HG03575 (cell line): ENCODE results near the gene PSMC4.

Experiments used
- ATAC-seq: cut with Tn5 transposase; IDR thresholded peaks from one replicate; pipeline ENCODE4 v1.9.1; 2021; ENCODE audit not compliant: unreplicated experiment, insufficient number of reproducible peaks, low FRiP score; ENCODE audit errors: extremely low read depth

Gene PSMC4

DNA sequence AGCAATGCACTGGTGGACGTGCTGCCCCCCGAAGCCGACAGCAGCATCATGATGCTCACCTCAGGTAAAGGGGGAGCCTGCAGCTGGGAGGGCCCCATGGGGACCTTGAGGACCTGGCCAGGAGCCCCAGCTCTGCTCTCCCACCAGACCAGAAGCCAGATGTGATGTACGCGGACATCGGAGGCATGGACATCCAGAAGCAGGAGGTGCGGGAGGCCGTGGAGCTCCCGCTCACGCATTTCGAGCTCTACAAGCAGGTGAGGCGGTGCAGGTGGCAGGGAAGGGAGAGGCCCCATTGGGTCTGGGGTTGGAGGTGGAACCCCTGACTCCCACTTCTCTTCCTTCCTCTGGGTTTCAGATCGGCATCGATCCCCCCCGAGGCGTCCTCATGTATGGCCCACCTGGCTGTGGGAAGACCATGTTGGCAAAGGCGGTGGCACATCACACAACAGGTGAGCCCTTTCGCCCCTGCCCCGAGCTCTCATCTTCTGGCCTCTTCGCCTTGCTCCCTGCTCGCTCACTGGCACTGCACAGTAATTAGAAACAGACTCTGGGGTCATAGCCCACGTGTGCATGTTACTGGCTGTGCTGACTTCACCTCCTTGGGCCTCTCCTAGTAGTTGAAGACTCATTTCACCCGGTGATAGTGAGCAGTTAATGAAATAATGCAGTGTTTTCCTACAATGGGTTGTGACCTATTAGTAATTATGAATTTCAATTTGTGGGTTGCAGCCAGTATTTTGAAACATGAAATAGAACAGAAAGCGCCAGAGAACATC, 3.6 kb downstream of the PSMC4 start:
- ATAC-seq, result no peak

DNA sequence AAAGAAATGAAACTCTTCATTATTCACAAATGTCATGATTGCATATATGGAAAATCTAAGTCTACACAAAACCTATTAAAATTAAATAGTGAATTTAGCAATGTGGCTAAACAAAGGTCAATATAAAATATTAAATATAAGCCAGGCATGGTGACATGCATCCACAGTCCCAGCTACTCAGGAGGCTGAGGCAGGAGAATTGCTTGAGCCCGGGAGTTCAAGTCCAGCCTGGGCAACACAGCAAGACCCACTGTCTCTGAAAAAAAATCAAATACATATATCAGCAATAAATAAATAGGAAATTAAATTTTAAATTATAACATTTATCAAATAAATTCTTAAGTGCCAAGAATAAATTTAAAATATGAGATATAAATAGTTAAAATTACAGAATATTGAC, 11.9 kb downstream of the PSMC4 start:
- ATAC-seq, result no peak

DNA sequence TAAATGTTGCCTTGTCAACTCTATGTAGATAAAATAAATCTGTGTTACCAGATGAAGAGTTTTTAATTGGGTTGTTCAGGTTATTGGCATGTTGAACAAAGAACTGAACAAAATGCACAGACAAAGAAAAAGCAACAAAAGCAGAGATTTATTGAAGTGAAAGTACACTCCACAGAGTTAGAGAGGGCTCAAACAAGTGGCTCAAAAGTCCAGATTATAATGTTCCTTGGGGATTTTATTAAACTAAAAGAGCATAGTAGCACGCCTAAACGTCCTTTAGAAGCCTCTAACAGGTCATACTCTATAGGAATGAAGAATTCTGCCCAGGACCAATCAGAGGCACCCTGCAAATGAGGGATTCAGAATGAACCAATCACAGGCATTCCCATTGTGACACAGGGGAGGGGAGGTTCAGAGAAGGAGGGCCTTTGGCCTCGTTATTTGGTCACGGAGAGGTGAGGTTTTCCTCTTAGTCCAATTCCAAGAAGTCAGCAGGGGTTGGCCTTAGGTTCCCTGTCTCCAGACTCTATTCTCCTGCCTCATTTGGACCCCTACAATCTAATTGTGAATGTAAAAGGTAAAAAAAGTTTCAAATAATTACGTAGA, 12.8 kb downstream of the PSMC4 start:
- ATAC-seq, result no peak

DNA sequence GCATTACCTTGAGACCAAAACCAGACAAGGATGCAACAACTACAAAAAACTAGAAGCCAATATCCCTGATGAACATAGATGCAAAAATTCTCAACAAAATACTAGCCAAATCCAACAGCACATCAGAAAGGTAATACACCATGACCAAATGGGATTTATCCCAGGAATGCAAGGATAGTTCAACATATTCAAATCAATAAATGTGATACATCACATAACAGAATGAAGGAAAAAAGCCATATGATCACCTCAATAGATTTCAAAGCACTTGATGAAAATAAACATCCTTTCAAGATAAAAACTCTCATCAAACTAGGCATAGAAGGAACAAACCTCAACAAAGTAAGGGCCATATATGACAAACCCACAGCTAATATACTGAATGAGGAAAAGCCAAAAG, 15.7 kb downstream of the PSMC4 start:
- ATAC-seq, result no peak

DNA sequence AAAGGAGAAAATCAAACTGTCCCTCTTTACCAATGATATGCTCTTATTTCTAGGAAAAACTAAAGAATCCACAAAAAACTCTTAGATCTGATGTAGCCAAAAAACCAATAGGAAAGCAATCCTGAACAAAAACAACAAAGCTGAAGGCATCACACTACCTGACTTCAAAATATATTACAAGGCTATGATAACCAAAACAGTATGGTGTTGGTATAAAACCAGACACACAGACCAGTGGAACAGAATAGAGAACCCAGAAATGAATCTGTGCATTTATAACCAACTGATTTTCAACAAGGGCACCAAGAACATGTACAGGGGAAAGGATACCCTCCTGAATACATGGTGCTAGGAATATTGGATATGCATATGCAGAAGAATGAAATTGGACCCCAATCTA, 16.2 kb downstream of the PSMC4 start:
- ATAC-seq, result no peak

DNA sequence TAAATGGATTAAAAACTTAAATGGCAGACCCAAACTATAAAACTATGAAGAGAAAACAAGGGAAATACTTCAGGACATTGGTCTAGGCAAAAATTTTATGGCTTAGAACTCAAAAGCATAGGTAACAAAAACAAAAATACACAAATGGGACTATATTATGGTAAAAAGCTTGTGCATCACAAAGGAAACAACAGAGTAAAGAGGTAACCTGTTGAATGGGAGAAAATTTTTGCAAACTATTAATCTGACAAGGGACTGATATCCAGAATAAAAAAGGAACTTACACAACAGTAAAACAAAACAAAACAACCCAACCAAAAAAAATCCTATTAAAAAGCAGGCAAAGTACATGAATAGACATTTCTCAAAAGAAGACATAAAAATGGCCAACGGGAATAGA, 16.6 kb downstream of the PSMC4 start:
- ATAC-seq, result no peak

DNA sequence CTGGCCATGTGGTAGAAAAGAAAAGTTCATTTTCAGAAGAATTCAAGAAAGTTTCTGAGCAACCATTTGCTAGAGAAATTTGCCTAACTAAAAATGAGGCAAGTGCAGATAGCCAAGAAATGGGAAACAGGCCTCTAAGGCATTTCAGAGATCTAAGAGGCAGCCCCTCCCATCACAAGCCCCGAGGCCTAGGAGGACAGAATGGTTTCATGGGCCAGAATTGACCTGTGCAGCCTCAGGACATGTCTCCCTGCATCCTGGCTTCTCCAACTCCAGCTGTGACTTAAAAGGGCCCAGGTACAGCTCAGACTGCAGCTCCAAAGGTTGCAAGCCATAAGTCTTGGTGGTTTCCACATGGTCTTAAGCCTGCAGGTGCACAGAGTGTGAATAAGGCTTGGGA, 22.6 kb downstream of the PSMC4 start:
- no peak for ATAC-seq

DNA sequence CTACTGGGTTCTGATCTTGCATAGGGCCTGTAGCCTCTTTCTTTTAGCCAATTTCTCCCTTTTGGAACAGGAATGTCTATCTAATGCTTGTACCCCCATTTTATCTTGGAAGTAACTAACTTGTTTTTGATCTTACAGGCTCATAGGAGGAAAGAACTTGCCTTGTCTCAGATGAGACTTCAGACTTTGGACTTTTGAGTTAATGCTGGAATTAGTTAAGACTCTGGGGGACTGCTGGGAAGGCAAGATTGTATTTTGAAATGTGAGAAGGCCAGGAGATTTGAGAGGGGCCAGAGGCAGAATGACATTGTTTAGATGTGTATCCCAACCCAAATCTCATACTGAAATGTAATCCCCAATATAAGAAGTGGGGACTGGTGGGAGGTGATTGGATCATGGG, 23.4 kb downstream of the PSMC4 start:
- no peak for ATAC-seq

DNA sequence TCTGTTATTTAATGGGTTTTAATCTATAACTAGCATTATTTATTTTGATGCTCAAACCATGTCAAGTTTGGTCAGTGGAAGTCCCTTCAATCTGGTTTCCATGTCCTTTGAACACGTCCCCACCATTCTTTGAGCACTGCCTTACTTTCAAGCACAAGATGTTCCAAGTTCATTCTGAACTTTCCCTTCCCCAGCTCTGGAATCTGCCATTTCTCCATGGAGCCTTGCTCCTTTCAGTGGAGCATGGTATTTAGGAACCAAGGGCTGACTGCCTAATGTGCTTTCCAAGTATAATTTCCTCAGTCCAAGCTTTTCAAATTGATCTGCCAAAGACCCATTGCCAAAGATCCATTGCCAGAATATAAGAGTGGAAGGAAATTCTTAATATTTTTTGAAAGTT, 24.8 kb downstream of the PSMC4 start:
- ATAC-seq, result no peak

DNA sequence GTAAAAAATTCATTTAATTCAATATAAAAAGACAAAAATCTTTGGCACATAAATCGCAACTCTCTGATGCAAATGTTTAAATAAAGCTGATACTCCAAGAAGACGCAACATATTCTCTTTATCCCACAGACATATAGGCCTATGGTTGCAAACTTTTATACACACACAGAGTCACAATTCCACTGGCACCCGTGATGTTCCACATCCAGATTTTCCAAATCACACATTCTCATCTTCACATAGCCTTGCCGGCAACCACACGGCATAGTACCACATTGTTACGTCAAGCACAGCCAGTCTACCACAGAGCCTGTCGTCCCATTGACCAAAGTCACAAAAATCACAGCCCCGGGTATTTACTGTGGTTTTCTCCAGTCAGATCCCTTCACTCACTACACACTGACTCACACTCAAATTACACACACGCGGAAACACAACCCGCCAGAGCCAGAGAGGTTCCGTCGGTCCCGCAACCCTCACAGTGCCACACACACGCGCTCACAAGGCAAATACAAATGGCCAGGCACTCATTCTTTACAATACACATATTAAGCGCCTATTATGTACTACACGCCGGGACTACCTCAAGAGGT, 25.3 kb downstream of the PSMC4 start:
- ATAC-seq, result no peak

DNA sequence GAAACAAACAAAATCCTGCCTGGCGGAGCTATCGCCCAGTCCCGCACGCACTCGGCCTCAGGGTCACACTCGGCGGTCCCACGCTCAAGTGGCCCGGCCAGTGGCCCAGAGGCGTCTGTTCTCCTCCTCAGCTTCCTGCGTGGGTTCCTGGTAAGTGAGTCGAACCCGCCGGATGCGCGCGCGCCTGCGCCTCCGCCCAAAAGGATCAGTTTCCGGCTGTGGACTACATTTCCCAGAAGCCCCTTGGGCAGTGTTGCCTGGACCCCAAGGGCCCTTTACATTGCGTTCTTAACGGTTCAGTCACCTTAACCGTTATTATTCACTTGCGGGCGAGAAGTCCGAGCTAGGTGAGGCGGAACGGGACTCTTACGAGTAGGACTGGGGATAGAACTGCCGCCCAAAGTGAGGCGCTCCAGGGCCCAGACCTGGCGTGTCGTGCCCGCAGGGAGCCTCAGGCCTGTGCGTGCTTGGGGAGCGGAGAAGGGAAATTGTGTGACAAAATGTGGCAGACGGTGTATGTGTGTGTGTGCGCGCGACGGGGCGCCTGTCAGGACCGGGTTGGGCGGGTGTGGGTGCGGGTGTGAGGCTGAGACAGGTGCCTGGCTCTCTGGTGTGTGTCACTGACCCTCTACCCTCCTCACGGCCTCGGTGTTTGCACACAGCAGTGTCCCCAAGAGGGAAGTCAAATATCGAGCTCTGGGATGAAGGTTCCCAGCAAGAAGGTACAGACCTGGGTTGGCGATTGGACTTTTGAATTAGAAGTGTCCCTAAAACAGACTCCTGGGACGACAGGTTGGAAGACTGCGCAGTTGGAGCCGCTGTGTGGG, 26.1 kb downstream of the PSMC4 start, which contains the start of gene ZNF546:
ZNF546 (plus strand) TSS at position 250 of the 827 bp plus-strand sequence. CDS start 1,267 bp downstream, outside the sequence.
- ATAC-seq, result no peak

DNA sequence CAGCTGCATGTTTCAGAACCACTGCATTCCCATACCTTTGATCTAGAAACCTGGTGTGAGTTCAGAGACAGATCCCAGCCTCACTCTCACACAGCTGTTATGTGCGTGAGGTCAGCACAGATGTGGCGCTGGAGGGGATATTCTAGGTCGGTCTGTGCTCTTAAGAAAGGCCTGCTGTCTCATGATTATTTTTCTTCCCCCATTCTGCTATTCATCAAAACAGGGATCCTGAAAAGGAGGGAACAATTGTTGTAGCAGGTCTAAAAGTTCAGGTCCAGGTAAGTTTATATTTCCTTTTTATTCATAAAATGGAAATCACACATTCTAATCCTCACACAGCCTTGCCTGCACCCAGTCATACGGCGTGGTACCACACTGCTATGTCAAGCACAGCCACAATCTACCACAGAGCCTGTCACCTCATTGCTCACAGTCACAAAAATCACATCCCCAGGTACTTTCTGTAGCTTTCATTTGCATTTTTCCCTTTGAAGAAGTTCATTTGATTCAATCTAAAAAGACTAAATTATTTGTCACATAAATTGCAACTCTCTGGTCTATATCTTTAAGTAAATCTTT, 26.8 kb downstream of the PSMC4 start:
- no peak for ATAC-seq

DNA sequence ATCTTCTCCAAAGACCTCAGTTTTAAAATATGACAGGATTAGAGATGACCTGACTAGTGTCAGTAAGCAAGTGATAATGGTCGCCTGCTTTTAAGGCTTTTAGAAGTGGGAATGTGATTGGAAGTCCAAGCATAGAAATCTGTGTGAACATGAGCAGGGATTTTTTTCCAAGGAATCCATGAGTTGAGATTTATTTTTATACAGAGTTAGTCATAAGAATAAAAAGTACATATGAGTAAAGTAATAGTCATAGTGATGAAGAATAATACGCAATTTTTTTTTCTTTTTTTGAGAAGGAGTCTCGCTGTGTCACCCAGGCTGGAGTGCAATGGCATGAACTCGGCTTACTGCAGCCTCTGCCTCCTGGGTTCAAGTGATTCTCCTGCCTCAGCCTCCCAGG, 27.5 kb downstream of the PSMC4 start:
- ATAC-seq, result no peak

DNA sequence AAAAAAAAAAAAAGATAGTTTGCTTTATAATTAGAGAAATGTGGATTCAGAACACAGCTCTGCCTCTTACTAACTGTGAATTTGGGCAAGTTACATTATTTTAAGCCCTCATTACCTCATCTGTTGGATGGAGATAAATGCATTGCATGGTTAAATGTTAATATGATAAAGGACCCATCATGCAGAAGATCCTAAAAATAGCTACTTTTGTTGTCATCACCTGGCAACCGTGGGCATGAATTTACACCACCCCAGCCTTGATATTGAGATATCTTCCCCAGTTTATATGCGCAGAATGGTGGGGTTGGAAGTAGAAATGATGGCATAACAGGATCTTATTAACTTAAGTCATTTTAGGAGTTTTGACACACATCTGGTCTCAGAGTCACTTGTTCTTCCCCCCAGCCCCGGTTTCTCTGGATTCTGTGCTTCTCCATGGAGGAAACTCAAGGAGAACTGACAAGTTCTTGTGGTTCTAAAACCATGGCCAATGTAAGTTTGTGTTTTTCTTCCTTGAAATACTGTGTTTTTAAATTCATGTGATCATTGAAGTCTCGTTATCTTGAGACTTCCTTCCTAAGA, 34.8 kb downstream of the PSMC4 start:
- ATAC-seq, result no peak

DNA sequence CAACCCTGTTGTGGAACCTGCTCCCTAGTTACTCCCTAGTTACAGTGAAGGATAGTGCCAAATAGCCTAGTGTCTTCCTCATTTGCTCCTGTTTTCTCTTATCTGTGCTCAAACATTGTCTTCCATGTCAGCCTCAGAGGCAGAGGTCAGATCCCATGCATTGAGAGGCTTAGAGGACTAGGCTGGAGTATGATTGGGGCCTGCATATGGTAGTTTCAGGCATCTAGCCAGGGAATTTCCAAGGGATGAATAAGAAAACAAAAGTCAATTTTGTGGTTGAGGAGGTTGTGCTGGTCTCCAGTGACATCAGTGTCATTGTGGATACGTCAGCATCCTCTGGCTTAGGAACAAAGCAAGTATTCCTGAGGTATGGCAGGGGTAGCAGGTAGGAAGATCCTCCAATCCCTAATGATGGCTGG, 35.3 kb downstream of the PSMC4 start:
- ATAC-seq, result no peak

DNA sequence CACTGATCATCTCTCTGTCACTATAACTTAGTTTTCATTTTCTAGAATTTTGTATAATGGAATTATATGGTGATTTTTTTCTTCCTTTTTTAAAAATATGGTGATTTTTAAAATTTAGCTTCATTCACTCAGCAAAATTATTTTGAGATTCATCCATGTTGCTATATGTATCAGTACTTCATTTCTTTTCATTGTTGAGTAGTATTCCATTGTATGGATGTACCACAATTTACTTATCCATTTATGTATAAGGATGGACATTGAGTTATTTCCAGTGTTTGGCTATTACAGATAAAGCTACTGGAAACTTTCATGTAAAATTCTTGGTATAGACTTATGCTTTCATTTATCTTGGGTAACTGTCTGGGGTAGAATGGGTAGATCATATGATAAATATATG, 38.7 kb downstream of the PSMC4 start:
- ATAC-seq, result no peak

DNA sequence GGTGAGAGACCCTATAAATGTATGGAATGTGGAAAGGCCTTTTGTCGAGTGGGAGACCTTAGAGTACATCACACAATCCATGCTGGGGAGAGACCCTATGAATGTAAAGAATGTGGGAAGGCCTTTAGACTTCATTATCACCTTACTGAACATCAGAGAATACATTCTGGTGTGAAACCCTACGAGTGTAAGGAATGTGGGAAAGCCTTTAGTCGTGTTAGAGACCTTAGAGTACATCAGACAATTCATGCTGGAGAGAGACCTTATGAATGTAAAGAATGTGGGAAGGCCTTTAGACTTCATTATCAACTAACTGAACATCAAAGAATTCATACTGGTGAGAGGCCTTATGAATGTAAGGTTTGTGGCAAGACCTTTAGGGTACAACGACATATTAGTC, 43.0 kb downstream of the PSMC4 start:
- no peak for ATAC-seq

DNA sequence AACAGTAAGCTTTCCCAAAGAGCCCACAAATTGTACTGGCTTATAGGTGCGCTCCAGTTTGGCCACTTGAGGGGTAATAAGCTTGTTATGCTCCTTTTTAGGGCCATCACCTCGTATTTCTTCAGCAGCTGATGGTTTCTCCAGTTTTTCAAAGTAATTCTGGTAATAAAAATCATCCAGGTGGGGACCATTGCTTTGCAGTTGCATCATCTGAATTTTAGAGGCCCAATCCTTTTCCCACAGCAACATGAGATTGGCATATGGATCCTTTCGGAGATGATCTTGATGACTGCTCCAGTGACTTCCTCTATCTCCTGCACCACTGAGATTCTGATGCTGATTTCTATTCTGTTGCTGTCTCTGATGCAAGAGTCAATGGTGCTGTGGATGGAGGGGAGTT, 53.0 kb downstream of the PSMC4 start:
- ATAC-seq, result no peak
